Left lung (tissue), 10 donors: ENCODE measurements around the gene SMIM13. TPM values are rescaled to one million over a fixed set of nuclear protein-coding genes. Genes with fewer than 3 reads are reported as not detected.
"Not testable (repeated sequence)": the region's sequence is repeated elsewhere in the genome, so short reads cannot be mapped to it uniquely, and the experiment has no call there.

Experiments
- ATAC-seq: fragments of 200-7000 bp; cut with Tn5 transposase; one replicate; pipeline ENCODE4 v1.9.1; 2020; ENCODE audit warnings: moderate library complexity
- DNase-seq, 4 donors: peaks; one replicate each; pipeline ENCODE4 v3.0.0-alpha.2; 2013 to 2020
- H3K27ac ChIP-seq, 2 donors: fragments of 200-600 bp; sonication (generic) in 1 of 2; one replicate each; pipeline versions ENCODE4 v1.5.0 to v1.8.0; 2020 to 2021
- H3K27me3 ChIP-seq, 2 donors: fragments of 200-600 bp; sonication (generic) in 1 of 2; one replicate each; pipeline versions ENCODE4 v1.5.0 to v1.8.0; 2020 to 2021
- H3K36me3 ChIP-seq, 2 donors: fragments of 200-600 bp; sonication (generic) in 1 of 2; one replicate each; pipeline versions ENCODE4 v1.5.0 to v1.8.0; 2020 to 2021
- H3K4me1 ChIP-seq, 2 donors: fragments of 200-600 bp; one replicate each; pipeline ENCODE4 v1.8.0; 2021
- H3K4me3 ChIP-seq, 2 donors: fragments of 200-600 bp; sonication (generic) in 1 of 2; one replicate each; pipeline versions ENCODE4 v1.5.0 to v1.8.0; 2020 to 2021; ENCODE audit warnings: mild to moderate bottlenecking in 1 of 2
- H3K9me3 ChIP-seq, 2 donors: fragments of 200-600 bp; sonication (generic) in 1 of 2; one replicate each; pipeline versions ENCODE4 v1.5.0 to v1.8.0; 2020 to 2021
- CTCF ChIP-seq, 2 donors: fragments of 200-600 bp; sonication (generic) in 1 of 2; IDR thresholded peaks; one replicate each; pipeline versions ENCODE4 v1.5.0 to v1.8.0; 2021; ENCODE audit warnings: antibody characterized with exemption in 2 of 2
- intact Hi-C, 2 donors: fragments of 100-400 bp; cut with DNase I; formaldehyde crosslinking; loops; one replicate each; pipeline versions ENCODE4 v1.11.2 to v1.14.2; 2022
- polyA plus RNA-seq, 6 donors: library from polyadenylated mRNA; unstranded; fragments of 120-200 nt; gene quantifications; one replicate each; pipeline ENCODE4 v1.2.1, GENCODE V29; 2013; ENCODE audit not compliant: insufficient read length in 6 of 6
- total RNA-seq, 2 donors: library from RNA; stranded (reverse); fragmentation: NEBNext Ultra II Directional; extraction: Animal tissue kit (Norgen Biotek cat#: 25700); gene quantifications; one replicate each; pipeline ENCODE4 v1.2.1, GENCODE V29; 2021
- donor health status: DM: no; HTN: yes; CAD: no.
- donor health status: DM: no; HTN: no; CAD: no.

The SMIM13 gene
- total and polyA plus RNA-seq, 8 donors, result 9.6 to 18.1 (median 15.8) TPM

GRCh38 chr6:11108726-11109125 is 15.1 kb downstream of the SMIM13 start:
- Histone ChIP-seq H3K36me3 (no peaks in the 10 kb centered on the region), H3K27ac (no peak overlapping the region), H3K27me3 (no peaks in the 10 kb centered on the region), H3K9me3 (no peaks in the 10 kb centered on the region), H3K4me3 (no peak overlapping the region), H3K4me1 (peaks cover 0 to 8% of the 10 kb centered on the region in 2 donors)
- no peak for DNase-seq
- intact Hi-C loops, result no loop called here
- no peak for ATAC-seq
- no peak for TF ChIP-seq CTCF (IDR thresholded peaks at IDR 0.05)

- no peaks in the 10 kb centered on the region for H3K9me3 ChIP-seq
- H3K4me3 ChIP-seq, result peak within 1 kb of the TSS in 1 of 2 donors; percentile 8
- no peak for TF ChIP-seq CTCF (IDR thresholded peaks at IDR 0.05)
- intact Hi-C loops, result no loop called here
- H3K4me1 ChIP-seq, result peaks cover 0 to 8% of the 10 kb centered on the region in 2 donors
- H3K27ac ChIP-seq, result peak within 1 kb of the TSS in 1 of 2 donors; percentile 28
- ATAC-seq (no peak), DNase-seq (no peak)
- no peaks in the 10 kb centered on the region for H3K36me3 ChIP-seq
- no peaks in the 10 kb centered on the region for H3K27me3 ChIP-seq
Observed at GRCh38 chr6:11110921-11111768, 17.5 kb downstream of the SMIM13 start, which contains the start of gene ERVFRD-1. Gene ERVFRD-1 (minus strand): TSS chr6:11111725. CDS start chr6:11105310, 6,415 bp downstream.

GRCh38 chr6:11111769-11112437 is 18.3 kb downstream of the SMIM13 start:
- peak overlapping the region in 1 of 2 donors; percentile 8 for H3K4me3 ChIP-seq
- no peak for TF ChIP-seq CTCF (IDR thresholded peaks at IDR 0.05)
- intact Hi-C loops, result no loop called here
- peaks cover 0 to 8% of the 10 kb centered on the region in 2 donors for H3K4me1 ChIP-seq
- peak overlapping the region in 1 of 2 donors; percentile 28 for H3K27ac ChIP-seq
- no peaks in the 10 kb centered on the region for H3K9me3 ChIP-seq
- DNase-seq (no peak), ATAC-seq (no peak)
- no peaks in the 10 kb centered on the region for H3K27me3 ChIP-seq
- no peaks in the 10 kb centered on the region for H3K36me3 ChIP-seq

- H3K4me3 ChIP-seq, result no peak overlapping the region
- H3K27me3 ChIP-seq, result no peaks in the 10 kb centered on the region
- no peak overlapping the region for H3K27ac ChIP-seq
- peaks cover 0 to 8% of the 10 kb centered on the region in 2 donors for H3K4me1 ChIP-seq
- no peaks in the 10 kb centered on the region for H3K36me3 ChIP-seq
- intact Hi-C loops, result no loop called here
- ATAC-seq (no peak), DNase-seq (no peak)
- TF ChIP-seq CTCF (IDR thresholded peaks at IDR 0.05), result no peak
- H3K9me3 ChIP-seq, result no peaks in the 10 kb centered on the region
Observed at GRCh38 chr6:11113038-11113437, 19.4 kb downstream of the SMIM13 start.

GRCh38 chr6:11115808-11116536 is 22.3 kb downstream of the SMIM13 start:
- H3K9me3 ChIP-seq, H3K27me3 ChIP-seq, H3K27ac ChIP-seq, DNase-seq, H3K4me3 ChIP-seq, intact Hi-C loops, H3K4me1 ChIP-seq, H3K36me3 ChIP-seq: not testable (repeated sequence)
- peak; percentile 54 for ATAC-seq
